Activated T-cell treated with anti-CD3 and anti-CD28 coated beads, Interleukin-2, amount 50 U/mL, for 48 hours (primary cell): ENCODE results near the gene STPG4.

Experiments
- DNase-seq, 2 experiments: peaks; one replicate each; pipeline ENCODE4 v3.0.0-alpha.2; 2020

The STPG4 gene

DNA sequence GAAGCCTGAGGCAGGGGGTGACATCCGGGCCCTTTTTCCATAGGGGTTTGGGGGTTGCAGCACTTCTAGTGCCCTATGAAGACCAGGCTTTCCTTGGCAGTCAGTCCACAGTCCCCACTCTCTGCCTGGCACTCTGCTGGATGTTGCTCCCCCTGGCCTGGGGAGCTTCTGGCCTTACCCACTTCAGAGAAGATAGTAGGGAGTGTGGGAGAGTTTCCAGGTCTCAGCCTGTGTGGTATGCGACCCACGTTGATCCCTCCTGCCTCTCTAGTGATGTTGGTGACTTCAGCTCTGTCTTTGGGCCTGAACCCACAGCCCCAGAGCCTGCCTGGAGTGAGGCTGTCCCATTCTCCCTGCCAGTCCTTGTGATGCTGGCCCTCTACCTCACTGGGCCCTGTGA lies 105.6 kb downstream of the STPG4 start:
- DNase-seq: no peak

DNA sequence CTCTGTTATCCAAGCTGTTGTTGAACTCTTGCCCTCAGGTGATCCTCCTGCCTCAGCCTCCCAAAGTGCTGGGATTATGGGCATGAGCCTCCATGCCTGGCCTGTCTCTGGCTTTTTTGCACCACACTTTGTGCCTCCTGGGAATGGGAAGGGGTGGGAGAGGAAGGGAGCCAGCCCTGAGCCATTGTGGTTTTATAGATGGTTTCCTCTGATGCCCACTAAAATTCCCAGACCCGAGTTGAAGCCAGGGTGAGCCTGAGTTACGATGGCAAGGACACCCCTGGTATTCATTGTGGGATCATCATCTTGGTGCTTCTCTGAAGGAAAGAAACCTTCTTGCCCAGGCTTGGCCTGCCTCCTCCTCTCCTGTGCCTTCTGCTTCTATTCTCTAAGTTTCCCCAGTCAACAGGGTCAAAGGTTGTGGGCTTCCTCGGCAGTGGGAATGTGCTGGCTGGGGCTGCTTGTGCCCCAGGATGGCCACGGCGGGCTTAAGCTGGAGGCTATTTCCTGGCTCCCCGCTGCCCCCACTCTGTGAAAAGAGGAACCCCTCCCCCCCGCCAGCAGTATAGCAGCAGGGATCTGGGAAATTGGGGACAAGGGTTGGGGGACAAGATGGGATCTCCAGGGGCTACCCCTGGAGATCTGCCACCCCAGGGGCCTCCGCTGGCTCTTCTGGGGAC lies 106.2 kb downstream of the STPG4 start:
- no peak for DNase-seq

DNA sequence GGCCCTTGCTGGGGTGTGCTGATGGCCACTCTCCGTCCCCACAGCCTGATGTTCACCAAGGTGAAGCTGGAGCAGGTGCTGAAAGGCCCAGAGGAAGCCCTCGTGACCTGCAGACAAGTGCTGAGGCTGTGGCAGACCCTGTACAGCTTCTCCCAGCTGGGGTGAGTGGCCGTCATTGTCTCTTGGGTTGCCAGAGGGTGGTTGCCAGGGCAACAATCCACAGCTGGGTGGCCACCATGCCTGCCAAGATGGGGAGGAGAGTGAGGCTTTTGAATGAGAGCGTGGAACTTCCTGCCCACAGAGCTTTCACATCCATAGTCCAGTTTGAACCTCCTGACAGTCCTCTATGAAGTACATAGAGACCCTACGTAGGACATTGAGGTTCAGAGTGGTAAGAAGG lies 108.8 kb downstream of the STPG4 start:
- no peak for DNase-seq

GRCh38 chr2:47043891-47044239 lies 111.2 kb downstream of the STPG4 start:
- DNase-seq: no peak

DNA sequence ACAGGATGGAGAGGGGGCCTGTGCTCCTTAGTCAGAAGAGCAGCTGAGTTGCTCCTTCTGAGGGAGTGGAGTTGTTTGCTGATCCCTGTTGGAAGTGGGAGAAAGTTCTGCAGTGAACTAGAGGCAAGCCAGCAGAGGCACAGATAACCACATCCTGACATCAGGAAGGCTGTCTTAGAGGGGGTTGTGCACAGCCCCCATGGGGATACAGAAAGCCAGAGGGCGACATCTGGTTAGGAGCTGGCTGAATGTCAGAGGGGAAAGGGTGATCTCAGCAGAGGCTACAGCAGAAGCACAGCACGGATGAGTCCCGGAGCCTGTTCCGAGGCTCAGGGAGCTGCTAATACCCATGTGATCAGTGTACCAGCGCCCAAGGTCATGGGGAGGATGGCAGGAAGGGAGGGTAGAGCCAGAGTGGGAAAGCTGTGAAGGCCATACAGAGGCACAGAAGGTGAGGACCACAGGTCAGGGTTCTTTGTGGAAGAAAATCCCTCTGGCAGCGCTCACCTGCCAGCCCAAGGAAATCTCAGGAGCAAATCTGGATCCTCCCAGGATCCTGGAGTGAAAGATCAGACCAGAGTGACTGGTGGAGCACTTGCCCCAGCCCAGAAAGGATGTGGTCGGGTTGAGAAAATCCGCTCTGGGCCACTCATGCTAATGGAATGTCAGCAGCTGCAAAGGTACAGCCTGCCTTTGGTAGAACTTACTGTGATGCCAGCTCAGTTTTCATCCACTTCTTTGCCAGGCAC lies 111.8 kb downstream of the STPG4 start:
- DNase-seq: no peak

GRCh38 chr2:47041891-47042684 lies 113.0 kb downstream of the STPG4 start:
- DNase-seq: no peak

DNA sequence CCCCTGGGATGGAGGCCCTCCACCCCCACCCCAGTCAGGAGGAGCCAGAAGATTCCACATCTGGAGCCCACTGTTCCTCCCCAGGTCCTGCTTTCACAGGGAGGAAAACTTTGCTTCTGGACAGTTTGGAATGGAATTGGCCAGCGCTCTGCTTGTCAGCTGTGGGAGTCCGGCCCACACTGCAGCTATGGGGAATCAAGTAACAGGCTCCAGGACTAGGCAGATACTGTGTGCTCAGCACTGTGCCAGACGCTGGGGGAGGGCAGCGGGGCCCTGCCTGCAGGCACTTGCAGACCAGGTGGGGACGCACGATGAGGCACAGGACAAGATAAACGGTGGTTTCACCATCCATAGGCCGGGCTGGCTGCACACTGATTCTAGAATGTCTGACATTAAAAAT lies 114.0 kb downstream of the STPG4 start:
- DNase-seq: no peak

- DNase-seq: no peak
Measured at GRCh38 chr2:47040651-47041050, 114.5 kb downstream of the STPG4 start.

DNA sequence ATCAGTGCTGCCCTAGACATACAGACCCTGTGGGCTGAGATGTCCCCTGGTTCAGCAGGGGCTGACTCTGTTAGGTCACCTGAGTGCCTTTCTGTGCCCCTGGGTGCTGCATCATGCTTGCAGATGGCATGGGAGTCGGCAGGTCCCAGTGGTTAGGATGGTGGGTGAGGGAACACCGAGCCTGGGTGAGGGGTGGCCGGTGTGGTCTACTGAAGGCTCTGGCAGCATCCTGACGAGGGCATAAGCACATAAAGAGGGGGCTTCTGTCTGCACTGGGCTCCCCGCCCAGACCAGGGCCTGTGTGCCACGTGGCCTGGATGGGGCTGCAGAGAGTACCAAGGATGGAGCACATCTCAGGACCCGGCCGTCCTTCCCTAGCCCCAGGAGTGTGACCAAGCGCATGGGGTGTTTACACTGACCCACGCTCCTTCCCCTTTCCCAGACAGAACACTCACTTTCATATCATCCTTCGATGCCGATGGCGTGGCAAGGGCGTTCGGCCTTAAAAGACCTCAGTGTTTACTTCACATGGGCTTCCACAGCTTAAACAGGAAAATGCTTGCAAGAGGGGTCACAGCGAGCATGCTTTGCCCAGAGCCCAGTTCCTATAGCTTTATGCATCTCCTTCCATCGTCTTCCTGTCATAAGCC lies 115.1 kb downstream of the STPG4 start:
- DNase-seq: no peak

DNA sequence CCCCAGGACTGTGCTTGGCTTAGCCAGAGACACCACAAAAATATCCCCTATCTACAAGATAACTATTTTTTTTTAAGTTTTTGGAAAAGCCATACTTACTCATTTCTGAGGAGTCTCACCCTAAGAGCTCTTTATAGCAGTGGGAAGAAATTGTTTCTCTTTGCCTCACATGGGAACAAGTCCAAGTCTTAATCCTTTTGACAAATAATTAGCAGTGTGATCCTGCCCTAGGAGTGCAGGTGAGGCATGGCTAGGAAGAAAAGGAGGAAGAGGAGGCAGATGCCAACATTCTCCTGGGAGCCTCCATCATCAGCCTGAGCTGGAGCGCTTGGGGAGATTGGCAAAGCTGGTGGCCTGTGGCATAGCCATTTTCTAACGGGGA lies 115.6 kb downstream of the STPG4 start:
- DNase-seq: no peak

GRCh38 chr2:47038656-47039488 lies 116.2 kb downstream of the STPG4 start:
- DNase-seq: peak; percentile 36 to 52

GRCh38 chr2:47037678-47038077 lies 117.4 kb downstream of the STPG4 start:
- no peak for DNase-seq
